ENCODE measurements around the gene MTFR1L.

The MTFR1L gene

GRCh38 chr1:25825605-25826004, 5.9 kb downstream of the MTFR1L start:
- peaks cover 39% of the 10 kb centered on the region for H3K36me3 ChIP-seq (ENCODE audit: insufficient read depth, low read length)
- no peak overlapping the region for H3K4me2 ChIP-seq (ENCODE audit: low read length)
- H2AFZ ChIP-seq (ENCODE audit: low read length), result no peak overlapping the region
- no peaks in the 10 kb centered on the region for H3F3A ChIP-seq (ENCODE audit: insufficient read depth, low read length)
- no peak overlapping the region for H3K4me3 ChIP-seq (ENCODE audit: low read depth, low read length, poor library complexity, severe bottlenecking)
- H3K27me3 ChIP-seq (ENCODE audit: insufficient read depth, low read length), result no peaks in the 10 kb centered on the region
- H3K9me3 ChIP-seq (ENCODE audit: low read length), result no peaks in the 10 kb centered on the region
- no peaks in the 10 kb centered on the region for H4K20me1 ChIP-seq (ENCODE audit: insufficient read depth, low read length)
- no peak for TF ChIP-seq CTCF (IDR thresholded peaks at IDR 0.05; ENCODE audit: low read length)
- TF ChIP-seq EZH2 (IDR thresholded peaks at IDR 0.05; ENCODE audit: borderline replicate concordance, low read length), result no peak
- no peak overlapping the region for H3K9ac ChIP-seq (ENCODE audit: low read length)
- no peaks in the 10 kb centered on the region for H3K79me2 ChIP-seq (ENCODE audit: insufficient read depth, low read length)
- H3K9me2 ChIP-seq (ENCODE audit: low read depth, low read length), result no peaks in the 10 kb centered on the region
- no peak overlapping the region for H3K27ac ChIP-seq (ENCODE audit: low read depth, low read length, poor library complexity, severe bottlenecking)
- H3K4me1 ChIP-seq (ENCODE audit: insufficient read depth, low read length, severe bottlenecking), result peaks cover 17% of the 10 kb centered on the region

- H4K20me1 ChIP-seq (ENCODE audit: insufficient read depth, low read length), result no peaks in the 10 kb centered on the region
- peaks cover 49% of the 10 kb centered on the region for H3K36me3 ChIP-seq (ENCODE audit: insufficient read depth, low read length)
- H3K9me2 ChIP-seq (ENCODE audit: low read depth, low read length), result no peaks in the 10 kb centered on the region
Measured at GRCh38 chr1:25826571-25826970, 6.8 kb downstream of the MTFR1L start.

GRCh38 chr1:25828491-25828890, 8.7 kb downstream of the MTFR1L start:
- Histone ChIP-seq H3F3A (ENCODE audit: insufficient read depth, low read length) (no peaks in the 10 kb centered on the region), H3K27me3 (ENCODE audit: insufficient read depth, low read length) (no peaks in the 10 kb centered on the region), H3K79me2 (ENCODE audit: insufficient read depth, low read length) (no peaks in the 10 kb centered on the region), H4K20me1 (ENCODE audit: insufficient read depth, low read length) (no peaks in the 10 kb centered on the region), H3K9me3 (ENCODE audit: low read length) (no peaks in the 10 kb centered on the region), H3K9ac (ENCODE audit: low read length) (no peak overlapping the region), H3K36me3 (ENCODE audit: insufficient read depth, low read length) (peaks cover 68% of the 10 kb centered on the region), H3K4me3 (ENCODE audit: low read depth, low read length, poor library complexity, severe bottlenecking) (no peak overlapping the region), H3K9me2 (ENCODE audit: low read depth, low read length) (no peaks in the 10 kb centered on the region), H3K4me2 (ENCODE audit: low read length) (no peak overlapping the region), H3K4me1 (ENCODE audit: insufficient read depth, low read length, severe bottlenecking) (no peaks in the 10 kb centered on the region), H2AFZ (ENCODE audit: low read length) (no peak overlapping the region), H3K27ac (ENCODE audit: low read depth, low read length, poor library complexity, severe bottlenecking) (no peak overlapping the region)
- TF ChIP-seq CTCF (IDR thresholded peaks at IDR 0.05; ENCODE audit: low read length) (no peak), EZH2 (IDR thresholded peaks at IDR 0.05; ENCODE audit: borderline replicate concordance, low read length) (no peak)

More at GRCh38 chr1:25826571-25826970, 6.8 kb downstream of the MTFR1L start:
- H3K27me3 ChIP-seq (ENCODE audit: insufficient read depth, low read length), result no peaks in the 10 kb centered on the region
- no peak for TF ChIP-seq CTCF (IDR thresholded peaks at IDR 0.05; ENCODE audit: low read length)
- TF ChIP-seq EZH2 (IDR thresholded peaks at IDR 0.05; ENCODE audit: borderline replicate concordance, low read length), result no peak
- H3K4me3 ChIP-seq (ENCODE audit: low read depth, low read length, poor library complexity, severe bottlenecking), result no peak overlapping the region
- no peak overlapping the region for H2AFZ ChIP-seq (ENCODE audit: low read length)
- H3K4me2 ChIP-seq (ENCODE audit: low read length), result no peak overlapping the region
- no peaks in the 10 kb centered on the region for H3K9me3 ChIP-seq (ENCODE audit: low read length)
- H3F3A ChIP-seq (ENCODE audit: insufficient read depth, low read length), result no peaks in the 10 kb centered on the region
- no peak overlapping the region for H3K27ac ChIP-seq (ENCODE audit: low read depth, low read length, poor library complexity, severe bottlenecking)
- H3K9ac ChIP-seq (ENCODE audit: low read length), result no peak overlapping the region
- H3K4me1 ChIP-seq (ENCODE audit: insufficient read depth, low read length, severe bottlenecking), result peaks cover 7% of the 10 kb centered on the region
- H3K79me2 ChIP-seq (ENCODE audit: insufficient read depth, low read length), result no peaks in the 10 kb centered on the region
